Stimulated activated CD4-positive, alpha-beta T cell treated with anti-CD3 and anti-CD28 coated beads, Interleukin-2, amount 100 ng/mL, for 48 hours (primary cell): ENCODE data around the gene APBA3.
"Not testable (repeated sequence)": the region's sequence is repeated elsewhere in the genome, so short reads cannot be mapped to it uniquely, and the experiment has no call there.

ENCODE experiments used
- DNase-seq, 2 donors: peaks; one replicate each; pipeline ENCODE4 v3.0.0-alpha.2; 2020

The APBA3 gene

GRCh38 chr19:3770136-3770999, 8.9 kb upstream of the APBA3 start:
- DNase-seq, result no peak

GRCh38 chr19:3769494-3769893, 8.0 kb upstream of the APBA3 start:
- DNase-seq, result no peak

GRCh38 chr19:3768748-3769099, 7.2 kb upstream of the APBA3 start:
- no peak for DNase-seq

- DNase-seq, result no peak
Observed at GRCh38 chr19:3768015-3768747, 6.7 kb upstream of the APBA3 start.

GRCh38 chr19:3767050-3767449, 5.6 kb upstream of the APBA3 start:
- DNase-seq, result no peak

GRCh38 chr19:3766520-3766919, 5.0 kb upstream of the APBA3 start:
- no peak for DNase-seq

GRCh38 chr19:3765757-3766156, 4.3 kb upstream of the APBA3 start:
- DNase-seq, result not testable (repeated sequence)

GRCh38 chr19:3765121-3765520, 3.6 kb upstream of the APBA3 start:
- no peak for DNase-seq

DNA sequence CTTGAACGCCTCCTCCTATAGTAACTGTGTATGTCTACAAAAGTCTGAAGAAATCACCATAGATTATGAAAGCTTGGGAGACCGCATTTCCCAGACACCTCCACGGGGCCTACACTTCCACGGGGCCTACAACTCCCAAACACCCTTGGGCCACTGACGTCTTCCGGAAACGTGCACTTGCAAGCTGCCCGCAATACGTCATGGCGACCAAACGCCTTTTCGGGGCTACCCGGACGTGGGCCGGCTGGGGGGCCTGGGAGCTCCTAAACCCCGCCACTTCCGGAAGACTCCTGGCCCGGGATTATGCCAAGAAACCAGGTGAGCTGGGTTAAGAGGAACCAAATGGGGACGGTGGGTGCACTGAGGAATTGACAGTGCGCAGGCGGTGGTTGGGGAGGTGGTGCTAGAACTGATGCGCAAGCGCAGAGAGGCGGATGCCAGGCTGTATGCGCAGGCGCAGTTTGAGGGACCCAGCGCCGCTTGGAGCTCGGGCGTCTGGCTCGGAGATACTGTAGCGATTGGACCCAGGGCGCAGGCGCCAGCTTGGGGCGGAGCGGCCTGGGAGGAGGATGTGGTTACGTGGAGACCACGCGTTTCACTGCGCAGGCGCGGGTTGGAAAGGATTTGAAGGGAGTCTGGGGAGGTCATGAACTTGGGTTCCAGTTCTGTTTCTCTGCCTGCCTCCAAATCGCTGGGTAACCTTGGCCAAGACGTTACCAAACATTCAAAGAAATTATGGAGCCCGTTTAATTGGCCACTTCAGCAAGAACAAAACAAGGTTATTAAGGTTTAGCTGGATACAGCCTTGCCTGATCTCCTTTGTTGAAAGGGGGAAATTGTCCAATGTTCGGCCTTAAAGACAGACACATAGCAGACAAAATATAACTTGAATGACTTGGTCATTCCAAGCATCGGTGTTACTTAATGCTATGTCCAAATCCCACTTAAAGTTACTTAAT, 1.3 kb upstream of the APBA3 start, which contains the start of gene MRPL54:
Gene MRPL54, plus strand, starts transcription at position 182 of the 959 bp plus-strand sequence. Its CDS starts 19 bp downstream, at position 201.
- peak; percentile 99 for DNase-seq

DNA sequence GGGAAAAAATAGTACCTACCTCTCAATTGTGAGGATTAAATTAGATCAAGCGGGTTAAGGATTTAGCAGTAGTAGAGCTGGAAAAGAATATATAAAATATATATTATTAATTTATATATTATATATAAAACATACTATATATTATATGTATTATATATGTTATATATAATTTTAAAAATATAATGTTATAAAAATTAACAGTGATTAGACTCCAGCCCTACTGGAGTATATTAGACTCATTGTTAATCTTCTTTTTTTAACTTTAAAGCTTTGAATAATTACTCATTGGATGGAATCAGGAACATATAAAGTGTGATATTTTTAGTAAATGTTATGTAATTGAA, 610 bp upstream of the APBA3 start:
- no peak for DNase-seq

DNA sequence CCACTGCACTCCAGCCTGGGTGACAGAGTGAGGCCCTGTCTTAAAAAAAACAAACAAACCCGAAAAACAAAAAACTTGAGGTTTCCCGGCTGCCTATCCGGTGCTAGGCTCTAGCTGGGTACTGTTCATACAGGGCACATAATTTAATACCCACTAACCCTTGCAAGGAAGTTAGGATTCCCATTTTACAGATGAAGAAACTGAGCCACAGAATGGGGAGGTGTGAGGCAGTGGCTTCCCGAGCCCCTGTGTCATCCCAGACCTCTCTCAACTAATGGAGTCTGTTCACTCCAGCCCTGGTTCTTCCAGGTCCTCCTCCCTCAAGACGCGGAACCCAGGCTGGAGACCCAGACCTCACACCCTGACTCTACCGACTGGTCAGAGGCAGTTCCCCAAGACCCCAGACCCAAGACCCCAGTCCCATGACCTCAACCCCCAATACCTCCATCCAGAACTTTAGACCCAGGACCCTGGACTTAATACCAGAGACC, 576 bp downstream of the APBA3 start:
- no peak for DNase-seq

- no peak for DNase-seq
Observed at GRCh38 chr19:3759482-3760254, 1.8 kb downstream of the APBA3 start.

- DNase-seq, result not testable (repeated sequence)
Observed at GRCh38 chr19:3758297-3758696, 3.2 kb downstream of the APBA3 start.

- DNase-seq, result not testable (repeated sequence)
Observed at GRCh38 chr19:3757705-3758104, 3.8 kb downstream of the APBA3 start.

DNA sequence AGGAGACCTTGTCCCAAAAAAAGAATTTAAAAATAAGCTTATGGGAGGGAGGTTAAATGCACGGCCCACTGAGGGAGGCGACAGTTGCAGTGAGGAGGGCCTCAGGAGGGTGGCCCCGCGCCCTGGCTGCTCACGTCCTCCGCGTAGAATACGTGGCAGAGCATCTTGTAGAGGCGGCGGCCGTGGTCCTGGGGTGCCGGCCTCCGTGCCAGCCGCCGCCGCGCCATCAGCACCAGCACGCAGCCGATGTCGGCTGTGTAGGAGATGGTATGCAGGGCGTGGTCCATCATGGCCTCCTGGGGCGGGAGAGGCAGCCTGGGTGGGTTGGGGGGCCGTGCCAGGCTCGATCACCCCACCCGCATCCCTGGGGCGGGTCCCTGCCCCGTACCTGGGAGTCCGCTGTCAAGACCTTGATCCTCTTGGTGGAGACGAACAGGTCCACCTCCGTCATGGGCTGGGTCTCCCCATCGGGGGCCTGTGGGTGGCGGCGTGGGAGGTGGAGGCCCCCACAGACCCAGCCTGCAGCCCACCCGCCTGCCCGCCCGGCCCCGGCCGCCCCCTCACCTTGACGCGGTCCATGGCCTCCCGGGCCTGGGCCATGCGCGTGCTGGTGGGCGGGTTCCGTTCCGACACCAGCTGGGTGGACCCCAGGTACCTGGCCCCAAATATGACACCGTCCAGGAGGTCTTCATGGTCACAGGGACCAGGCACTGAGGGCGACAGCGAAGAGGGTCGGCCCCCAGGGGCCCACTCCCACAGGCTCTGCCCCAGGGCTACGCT, 7.7 kb downstream of the APBA3 start:
- DNase-seq, result no peak

GRCh38 chr19:3752492-3752891, 9.0 kb downstream of the APBA3 start:
- no peak for DNase-seq

DNA sequence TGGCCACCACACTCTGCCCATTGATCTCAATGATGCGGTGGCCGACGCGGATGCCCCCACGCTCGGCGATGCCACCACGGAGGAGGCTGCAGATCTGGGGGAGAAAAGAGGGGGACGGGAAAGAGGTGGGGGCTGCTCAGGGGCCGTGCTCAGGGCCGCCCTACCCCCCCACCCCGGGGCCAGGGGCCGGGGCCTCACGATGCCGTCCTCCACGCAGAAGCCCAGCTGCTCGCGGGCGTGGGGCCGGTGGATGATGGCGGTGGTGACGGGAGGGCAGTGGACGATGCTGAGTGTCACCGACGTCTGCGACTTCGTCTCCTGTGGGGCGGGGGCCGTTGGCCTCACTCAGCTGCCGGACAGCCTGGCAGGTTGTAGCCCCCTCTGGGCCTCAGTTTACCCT, 10.3 kb downstream of the APBA3 start:
- DNase-seq, result no peak

DNA sequence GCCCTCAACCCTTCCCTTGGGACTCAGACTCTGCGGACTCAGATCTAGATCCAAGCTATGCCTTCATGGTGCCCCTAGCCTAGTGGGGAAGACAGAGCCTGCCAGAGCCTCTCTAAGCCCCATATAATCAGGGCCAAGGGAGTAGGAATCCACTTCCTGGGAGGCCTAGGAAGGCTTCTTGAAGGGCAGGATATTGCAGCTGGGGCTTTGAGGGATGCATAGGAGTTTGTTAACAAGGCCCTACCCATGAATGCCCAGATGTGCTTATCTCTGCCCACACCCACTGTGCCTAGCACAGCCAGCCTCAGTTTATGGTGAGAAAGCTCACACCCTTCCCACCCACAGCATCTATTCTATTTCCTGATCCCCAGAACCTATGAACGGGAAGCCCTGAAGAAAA, 11.3 kb downstream of the APBA3 start:
- DNase-seq, result no peak

GRCh38 chr19:3748965-3749364, 12.5 kb downstream of the APBA3 start:
- no peak for DNase-seq

DNA sequence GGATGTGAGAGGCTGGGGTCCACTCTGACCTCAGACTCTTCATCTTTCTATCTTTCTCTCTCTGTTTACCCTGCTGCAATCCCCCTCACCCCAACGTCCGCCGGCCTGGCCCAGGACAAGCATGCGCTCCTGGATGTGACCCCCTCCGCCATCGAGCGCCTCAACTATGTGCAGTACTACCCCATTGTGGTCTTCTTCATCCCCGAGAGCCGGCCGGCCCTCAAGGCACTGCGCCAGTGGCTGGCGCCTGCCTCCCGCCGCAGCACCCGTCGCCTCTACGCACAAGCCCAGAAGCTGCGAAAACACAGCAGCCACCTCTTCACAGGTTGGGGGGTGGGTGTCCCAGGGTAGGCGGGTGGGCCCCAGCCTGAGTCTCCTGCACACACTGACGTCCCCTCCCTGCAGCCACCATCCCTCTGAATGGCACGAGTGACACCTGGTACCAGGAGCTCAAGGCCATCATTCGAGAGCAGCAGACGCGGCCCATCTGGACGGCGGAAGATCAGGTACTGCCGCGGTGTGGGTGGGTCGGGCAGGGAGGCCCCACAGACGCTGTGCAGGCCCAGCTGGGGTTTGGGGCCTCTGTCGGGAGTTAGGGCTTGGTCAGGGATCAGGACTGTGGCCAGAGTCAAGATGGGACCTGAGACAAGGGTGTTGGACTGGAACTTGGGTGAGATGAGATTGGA, 15.0 kb downstream of the APBA3 start:
- no peak for DNase-seq
